Epidermal melanocyte (primary cell): Measurements from ENCODE around the gene MAP2K5.

Experiments
- DNase-seq: peaks from one replicate; pipeline ENCODE4 v3.0.0; 2011; ENCODE audit warnings: low spot score; ENCODE audit not compliant: insufficient read length

Gene MAP2K5

GRCh38 chr15:67722030-67722817 lies 179.7 kb downstream of the MAP2K5 start:
- no peak for DNase-seq

DNA sequence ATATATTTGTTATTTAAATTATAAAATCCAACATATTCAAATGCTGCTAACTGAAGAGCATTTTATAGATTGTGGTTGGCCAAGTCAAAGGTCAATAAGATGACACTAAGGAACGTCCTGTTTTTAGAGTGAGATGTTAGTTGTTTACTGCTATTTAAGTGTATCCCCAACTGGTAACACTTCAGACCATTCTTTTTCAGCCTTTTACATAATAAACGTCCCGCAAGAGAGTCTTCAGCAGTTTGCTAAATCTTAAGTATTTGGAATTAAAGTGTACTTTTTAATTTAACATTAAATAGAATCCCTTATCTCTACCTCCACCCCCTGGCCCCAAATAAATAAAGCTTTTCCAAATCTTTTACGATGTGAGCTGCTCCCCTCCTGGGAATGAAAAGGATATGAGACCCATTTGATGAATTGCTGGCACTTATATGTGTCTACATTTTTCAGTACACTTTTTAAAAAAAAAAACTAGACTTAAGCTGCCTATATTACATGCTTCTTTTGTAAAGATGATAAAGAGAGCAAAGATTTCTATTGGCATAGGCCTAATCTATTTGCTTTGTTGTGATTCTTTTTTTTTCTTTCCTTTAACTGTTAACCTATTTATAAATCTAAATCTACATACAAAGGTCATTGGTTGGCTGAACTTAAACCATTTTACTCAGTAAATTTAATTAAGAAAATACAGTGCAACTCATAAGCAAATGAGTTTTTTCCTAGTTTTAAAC lies 181.0 kb downstream of the MAP2K5 start:
- no peak for DNase-seq

- DNase-seq: no peak
Observed at GRCh38 chr15:67724691-67725375, 182.3 kb downstream of the MAP2K5 start.

DNA sequence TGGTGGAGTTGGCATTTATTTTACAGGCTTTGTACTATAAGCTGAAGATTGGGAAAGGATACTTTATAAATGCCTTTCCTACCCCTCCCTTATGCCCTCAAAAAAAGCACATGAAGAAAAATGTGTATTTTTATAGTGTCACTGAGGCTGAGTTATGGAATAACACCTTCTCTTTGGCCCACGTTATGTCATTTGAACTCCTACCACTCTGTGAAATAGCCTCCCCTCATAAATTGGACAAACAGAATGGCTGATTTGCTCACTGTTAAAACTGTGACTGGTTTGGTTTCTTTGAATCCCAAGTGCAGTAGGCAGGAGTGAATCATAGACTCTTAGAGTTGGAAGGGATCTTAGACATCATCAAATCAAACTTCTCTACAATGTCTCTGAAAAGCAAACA lies 187.6 kb downstream of the MAP2K5 start:
- no peak for DNase-seq

DNA sequence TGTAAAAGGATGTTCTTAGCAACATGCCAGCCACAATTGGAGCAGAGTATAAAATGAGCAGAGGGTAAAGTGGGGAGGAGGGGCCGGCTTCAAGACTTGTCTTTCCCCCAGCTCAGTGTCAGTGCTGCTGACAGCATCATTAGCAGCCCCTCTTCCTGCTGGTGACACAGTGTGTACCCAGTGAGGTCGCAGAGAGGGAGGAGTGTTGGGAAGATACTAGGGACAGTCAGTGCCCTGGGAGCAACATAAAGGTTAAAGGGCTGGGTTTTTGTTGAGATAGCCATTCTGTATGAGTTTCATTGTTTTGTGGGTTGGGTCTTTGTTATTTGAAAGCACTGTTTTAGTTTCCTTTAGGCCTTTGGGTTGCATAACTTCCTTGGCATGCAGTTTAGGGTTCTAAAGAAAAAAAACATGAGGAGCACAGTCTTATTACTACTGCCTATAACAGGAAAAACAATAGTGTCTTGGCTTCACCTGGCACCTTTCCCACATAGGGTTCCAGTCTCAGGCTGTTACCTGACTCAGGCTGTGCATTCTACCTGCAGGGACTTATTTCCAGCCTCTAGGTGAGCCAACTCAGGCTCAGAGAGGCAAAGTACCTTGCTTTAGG lies 188.7 kb downstream of the MAP2K5 start:
- DNase-seq: no peak

GRCh38 chr15:67732164-67732563 lies 189.7 kb downstream of the MAP2K5 start:
- no peak for DNase-seq

DNA sequence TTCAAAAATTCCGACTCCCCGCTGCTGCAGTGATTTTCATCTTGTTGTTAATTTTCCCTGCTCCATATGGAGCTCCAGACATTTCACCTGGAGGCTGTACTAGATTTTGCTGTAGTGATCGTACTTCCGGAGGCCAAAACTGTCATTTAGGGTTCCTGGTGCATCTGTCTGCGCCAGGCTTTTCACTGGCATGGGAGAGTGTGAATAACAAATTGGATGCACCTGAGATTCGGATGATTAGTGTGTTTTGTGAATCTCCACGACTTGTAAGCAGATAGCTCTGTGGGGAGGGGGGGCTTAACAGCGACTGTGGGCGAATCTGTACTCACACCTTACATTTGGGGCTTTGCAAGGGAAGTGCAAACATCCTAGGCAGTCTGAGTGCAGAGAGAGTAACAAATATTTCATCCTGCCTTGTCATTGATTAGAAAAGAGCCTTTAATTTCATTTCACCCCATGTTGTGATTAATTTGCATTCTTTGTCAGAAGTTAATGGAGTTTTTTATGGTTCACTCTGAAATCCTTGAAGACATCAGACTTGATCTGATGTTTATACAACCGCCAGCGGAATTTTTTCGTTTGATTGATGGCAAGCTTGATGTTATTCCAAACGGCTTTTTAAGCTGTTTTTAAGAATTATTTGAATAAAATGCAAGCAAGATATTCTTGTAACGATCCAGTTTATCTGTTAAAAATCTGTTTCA lies 190.3 kb downstream of the MAP2K5 start:
- DNase-seq: no peak

GRCh38 chr15:67735896-67736295 lies 193.4 kb downstream of the MAP2K5 start:
- no peak for DNase-seq

- DNase-seq: no peak
Observed at GRCh38 chr15:67736810-67737209, 194.3 kb downstream of the MAP2K5 start.

GRCh38 chr15:67738056-67738455 lies 195.6 kb downstream of the MAP2K5 start:
- no peak for DNase-seq

DNA sequence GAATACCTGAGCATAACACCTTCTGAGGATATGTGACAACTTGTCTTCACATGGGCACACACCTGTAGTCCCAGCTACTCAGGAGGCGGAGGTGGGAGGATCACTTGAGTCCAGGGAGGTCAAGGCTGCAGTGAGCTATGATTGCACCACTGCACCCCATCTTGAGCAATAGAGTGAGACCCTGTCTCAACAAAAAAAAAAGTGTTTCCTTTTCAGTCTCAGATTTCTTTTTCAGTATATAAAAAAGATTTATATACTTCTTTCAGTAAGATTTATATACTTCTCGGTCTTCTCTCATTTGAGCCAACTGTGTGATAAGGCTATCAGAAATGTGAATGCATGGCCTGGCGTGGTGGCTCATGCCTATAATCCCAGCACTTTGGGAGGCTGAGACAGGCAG lies 197.9 kb downstream of the MAP2K5 start:
- no peak for DNase-seq

DNA sequence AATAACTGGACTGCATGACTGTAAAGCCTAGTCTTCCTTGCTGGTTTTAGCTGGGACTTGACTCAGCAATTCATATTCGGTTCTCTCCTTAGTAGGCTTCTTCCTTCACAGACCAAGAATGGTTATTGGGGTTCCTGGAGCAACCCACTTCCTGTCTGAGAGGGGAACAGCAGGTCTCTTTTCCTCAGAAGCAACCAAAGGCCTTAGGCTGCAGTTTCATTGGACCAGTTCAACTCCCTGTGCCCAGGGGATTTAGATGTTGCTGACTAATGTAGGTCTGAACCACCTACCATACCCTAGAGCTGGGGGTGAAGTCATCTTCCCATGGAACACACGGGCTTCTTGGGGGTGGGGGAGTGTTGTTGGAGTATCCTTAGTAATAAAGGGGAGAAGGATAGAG lies 198.8 kb downstream of the MAP2K5 start:
- DNase-seq: no peak

- DNase-seq: no peak
Observed at GRCh38 chr15:67743558-67743957, 201.1 kb downstream of the MAP2K5 start.

GRCh38 chr15:67744331-67745072 lies 202.0 kb downstream of the MAP2K5 start:
- no peak for DNase-seq

GRCh38 chr15:67745073-67746006 lies 202.8 kb downstream of the MAP2K5 start:
- no peak for DNase-seq

GRCh38 chr15:67746022-67746421 lies 203.5 kb downstream of the MAP2K5 start:
- DNase-seq: no peak

DNA sequence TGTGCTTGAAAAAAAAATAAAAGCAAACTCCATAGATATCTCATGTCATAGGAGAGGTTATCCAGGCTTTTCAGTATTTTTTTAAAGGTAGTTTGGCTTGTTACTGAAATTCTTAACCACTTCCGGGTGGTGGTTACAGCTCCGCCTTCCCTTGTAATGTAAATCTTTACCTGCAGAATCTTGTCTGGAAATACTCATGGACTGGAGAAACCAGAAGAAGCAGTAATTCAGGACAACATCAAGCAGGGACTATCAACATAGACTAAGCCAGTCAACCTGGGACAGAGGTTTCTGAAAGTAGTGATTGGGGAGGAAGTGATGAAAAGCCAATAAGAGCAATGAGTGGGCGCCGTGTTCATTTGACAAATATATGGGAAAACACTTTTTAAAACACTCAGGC lies 203.9 kb downstream of the MAP2K5 start:
- no peak for DNase-seq

GRCh38 chr15:67747921-67748320 lies 205.4 kb downstream of the MAP2K5 start:
- DNase-seq: no peak

DNA sequence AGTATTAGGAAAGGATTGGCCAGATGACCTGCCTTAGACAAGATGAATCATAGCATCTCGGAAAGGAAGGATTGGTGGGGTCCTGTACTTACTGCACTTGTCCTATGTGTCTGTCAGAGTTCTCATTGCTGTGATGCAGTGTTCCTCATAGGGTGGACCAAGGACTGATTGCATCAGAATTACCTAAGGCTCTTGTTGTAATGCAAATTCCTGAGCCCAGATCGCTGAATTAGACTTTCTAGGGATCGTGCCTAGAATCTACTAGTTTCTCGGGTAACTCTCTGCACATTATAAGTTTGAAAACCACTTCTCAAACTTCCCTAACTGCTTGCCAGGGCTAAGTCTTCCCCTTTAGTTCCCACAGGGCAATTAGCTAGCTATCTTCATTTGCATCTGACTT lies 207.9 kb downstream of the MAP2K5 start:
- no peak for DNase-seq
